HCT116 (cell line): ENCODE data around the gene LPIN1. TPM values are rescaled to one million over a fixed set of nuclear protein-coding genes. Genes with fewer than 3 reads are reported as not detected.

Experiments
- ATAC-seq: fragments of 200-7000 bp; cut with Tn5 transposase; 2 replicates; pipeline ENCODE4 v1.9.1; 2020; ENCODE audit warnings: mild to moderate bottlenecking, moderate library complexity
- BruUV-seq: library from RNA; stranded (reverse); fragments of 400-500 nt; replicated peaks from 2 replicates; lab custom pipeline; 2021; lab: Mats Ljungman, UMichigan
- CTCF ChIA-PET: fragments of 300-600 bp; sonication (Branson Sonifier 250); formaldehyde crosslinking; loops from one replicate; lab custom pipeline; 2021; ENCODE audit warnings: antibody characterized with exemption; lab: Charles Lee
- POLR2A ChIA-PET: fragments of 300-600, 350-600 bp; sonication (Branson Sonifier 250); formaldehyde crosslinking; loops from one replicate; lab custom pipeline; 2021; ENCODE audit warnings: antibody characterized with exemption; lab: Charles Lee
- RAD21 ChIA-PET, 2 experiments: fragments of 300-600 bp; sonication (Branson Sonifier 250); formaldehyde crosslinking; loops; one replicate each; lab custom pipeline; 2023; ENCODE audit warnings: low total read pairs in 2 of 2; ENCODE audit not compliant: uncharacterized antibody in 2 of 2, unreplicated experiment in 2 of 2, low non-redundant PET in 1 of 2; lab: Charles Lee
- DNase-seq: peaks from one replicate; pipeline ENCODE4 v3.0.0-alpha.2; 2010; ENCODE audit warnings: low read depth, low spot score
- H2AFZ ChIP-seq: fragments of 200-600 bp; shearing (Covaris generic), sonication (generic); 2 replicates; pipeline ENCODE4 v1.6.1; 2017; ENCODE audit warnings: low read depth, mixed run types, mixed read lengths, antibody characterized with exemption, low read length; ENCODE audit not compliant: poor library complexity, severe bottlenecking
- H3K27ac ChIP-seq: 2 replicates; pipeline ENCODE4 v1.5.1; 2012; ENCODE audit warnings: low read depth, low read length
- H3K27me3 ChIP-seq: fragments of 200-600 bp; sonication (generic); 2 replicates; pipeline ENCODE4 v1.6.1; 2016; ENCODE audit warnings: mixed run types, low read length, mixed read lengths; ENCODE audit not compliant: insufficient read depth
- H3K36me3 ChIP-seq, 2 experiments: fragments of 200-500 bp in 1 of 2; fragments of 200-600 bp in 1 of 2; sonication (Bioruptor generic) in 1 of 2; sonication (generic) in 1 of 2; 2 replicates each; pipeline versions ENCODE4 v1.5.1 to v1.6.1; 2014 to 2016; ENCODE audit warnings: low read length in 2 of 2, inconsistent platforms in 1 of 2, mixed read lengths in 1 of 2, mixed run types in 1 of 2; ENCODE audit not compliant: insufficient read depth in 2 of 2, control insufficient read depth in 1 of 2
- H3K4me1 ChIP-seq, 2 experiments: fragments of 200-600 bp in 1 of 2; sonication (generic) in 1 of 2; 2 replicates each; pipeline versions ENCODE4 v1.5.1 to v1.6.1; 2012 to 2017; ENCODE audit warnings: low read length in 2 of 2, inconsistent platforms in 1 of 2, mild to moderate bottlenecking in 1 of 2, mixed read lengths in 1 of 2, mixed run types in 1 of 2, moderate library complexity in 1 of 2; ENCODE audit not compliant: insufficient read depth in 2 of 2, control insufficient read depth in 1 of 2
- H3K4me2 ChIP-seq: fragments of 200-600 bp; sonication (generic); 2 replicates; pipeline ENCODE4 v1.6.1; 2017; ENCODE audit warnings: mixed run types, low read length, mixed read lengths
- H3K4me3 ChIP-seq, 2 experiments: fragments of 200-600 bp in 1 of 2; sonication (generic) in 1 of 2; replicated peaks in 1 of 2; 2 replicates each; pipeline ENCODE4 v1.5.1; 2011 to 2016; ENCODE audit warnings: low read length in 2 of 2, control low read depth in 1 of 2, low read depth in 1 of 2, mild to moderate bottlenecking in 1 of 2, mixed read lengths in 1 of 2, mixed run types in 1 of 2
- H3K79me2 ChIP-seq: fragments of 200-600 bp; sonication (generic); 2 replicates; pipeline ENCODE4 v1.6.1; 2017; ENCODE audit warnings: mild to moderate bottlenecking, mixed run types, low read length, moderate library complexity, mixed read lengths; ENCODE audit not compliant: insufficient read depth
- H3K9ac ChIP-seq: fragments of 200-600 bp; sonication (generic); 2 replicates; pipeline ENCODE4 v1.6.1; 2016; ENCODE audit warnings: low read length, mixed read lengths
- H3K9me2 ChIP-seq: fragments of 200-600 bp; sonication (generic), shearing (Covaris generic); 2 replicates; pipeline ENCODE4 v1.6.1; 2017; ENCODE audit warnings: mixed run types, mild to moderate bottlenecking, moderate library complexity; ENCODE audit not compliant: insufficient read depth
- H3K9me3 ChIP-seq, 2 experiments: fragments of 200-500 bp in 1 of 2; fragments of 200-600 bp in 1 of 2; sonication (Bioruptor generic) in 1 of 2; sonication (generic) in 1 of 2; 2 replicates each; pipeline ENCODE4 v1.6.1; 2014 to 2017; ENCODE audit warnings: low read length in 2 of 2, mixed read lengths in 2 of 2, inconsistent platforms in 1 of 2, low read depth in 1 of 2, mild to moderate bottlenecking in 1 of 2, mixed run types in 1 of 2, moderate library complexity in 1 of 2; ENCODE audit not compliant: control insufficient read depth in 1 of 2, insufficient read depth in 1 of 2
- H4K20me1 ChIP-seq: fragments of 200-600 bp; sonication (generic), shearing (Covaris generic); 2 replicates; pipeline ENCODE4 v1.6.1; 2017; ENCODE audit warnings: mixed run types, mild to moderate bottlenecking, moderate library complexity; ENCODE audit not compliant: insufficient read depth
- CBX3 ChIP-seq: IDR thresholded peaks from 2 replicates; pipeline ENCODE4 v1.6.1; 2012; ENCODE audit warnings: low read depth
- CEBPB ChIP-seq: IDR thresholded peaks from 2 replicates; pipeline ENCODE4 v1.6.1; 2012; ENCODE audit warnings: low read depth
- EGR1 ChIP-seq: IDR thresholded peaks from 2 replicates; pipeline ENCODE4 v1.6.1; 2012; ENCODE audit warnings: low read depth
- ELF1 ChIP-seq: IDR thresholded peaks from 2 replicates; pipeline ENCODE4 v1.6.1; 2012; ENCODE audit warnings: low read depth, borderline replicate concordance
- EZH2 ChIP-seq: fragments of 200-600 bp; sonication (generic); IDR thresholded peaks from 2 replicates; pipeline ENCODE4 v1.6.1; 2017; ENCODE audit warnings: antibody characterized with exemption, mixed run types
- EZH2phosphoT487 ChIP-seq: fragments of 200-600 bp; IDR thresholded peaks from 2 replicates; pipeline ENCODE4 v1.6.1; 2018; ENCODE audit warnings: antibody characterized with exemption, borderline replicate concordance
- FOSL1 ChIP-seq: IDR thresholded peaks from 2 replicates; pipeline ENCODE4 v1.6.1; 2012; ENCODE audit warnings: low read depth
- JUND ChIP-seq: IDR thresholded peaks from 2 replicates; pipeline ENCODE4 v1.6.1; 2012
- RAD21 ChIP-seq: IDR thresholded peaks from 2 replicates; pipeline ENCODE4 v1.6.1; 2012; ENCODE audit warnings: low read depth, mild to moderate bottlenecking
- SIN3A ChIP-seq: IDR thresholded peaks from 2 replicates; pipeline ENCODE4 v1.6.1; 2012; ENCODE audit warnings: low read depth
- SP1 ChIP-seq: IDR thresholded peaks from 2 replicates; pipeline ENCODE4 v1.6.1; 2012; ENCODE audit warnings: low read depth
- SRF ChIP-seq: IDR thresholded peaks from 2 replicates; pipeline ENCODE4 v1.6.1; 2012; ENCODE audit warnings: low read depth
- TCF7L2 ChIP-seq: IDR thresholded peaks from 2 replicates; pipeline ENCODE4 v1.7.0; 2011; ENCODE audit warnings: borderline replicate concordance, inconsistent platforms; ENCODE audit not compliant: insufficient read depth, insufficient read length; ENCODE audit errors: extremely low read depth
- YY1 ChIP-seq: IDR thresholded peaks from 2 replicates; pipeline ENCODE4 v1.6.1; 2011; ENCODE audit warnings: low read length, low read depth, moderate library complexity, mild to moderate bottlenecking; ENCODE audit not compliant: insufficient replicate concordance; ENCODE audit errors: extremely low read depth
- ZFX ChIP-seq: fragments of 450-650 bp; IDR thresholded peaks from 2 replicates; pipeline ENCODE4 v1.6.1; 2017
- ZNF274 ChIP-seq: fragments of 200-500 bp; sonication (Bioruptor generic); IDR thresholded peaks from 2 replicates; pipeline ENCODE4 v1.6.1; 2014; ENCODE audit warnings: mild to moderate bottlenecking, low read depth, low read length, inconsistent platforms
- intact Hi-C: fragments of 100-400 bp; cut with micrococcal nuclease; formaldehyde crosslinking; loops from 2 replicates; pipeline ENCODE4 v1.10.0; 2022
- total RNA-seq: library from RNA; stranded (reverse); gene quantifications from one replicate; pipeline ENCODE4 v1.2.1, GENCODE V29; 2021; ENCODE audit not compliant: unreplicated experiment
- TF ChIP-seq, protein P1 (sequence below): IDR thresholded peaks from 2 replicates; pipeline ENCODE4 v1.6.1; 2012; ENCODE audit warnings: low read depth
- TF ChIP-seq, protein P2 (sequence below): IDR thresholded peaks from 2 replicates; pipeline ENCODE4 v1.6.1; 2012
- TF ChIP-seq, protein P3 (sequence below): IDR thresholded peaks from 2 replicates; pipeline ENCODE4 v1.6.1; 2012
- TF ChIP-seq, protein P4 (sequence below), 3 experiments: fragments of 200-600 bp in 1 of 3; sonication (generic) in 1 of 3; IDR thresholded peaks in 2 of 3; conservative IDR thresholded peaks in 1 of 3; 2 replicates each; pipeline ENCODE4 v1.5.1; 2012 to 2017; ENCODE audit warnings: low read depth in 2 of 3, low read length in 2 of 3, antibody characterized with exemption in 1 of 3, borderline replicate concordance in 1 of 3, control low read depth in 1 of 3, mild to moderate bottlenecking in 1 of 3, mixed read lengths in 1 of 3, mixed run types in 1 of 3, moderate library complexity in 1 of 3; ENCODE audit not compliant: insufficient read depth in 1 of 3

LPIN1 gene
- total RNA-seq, 1 experiment from 2014 or later = 16.7 TPM

DNA sequence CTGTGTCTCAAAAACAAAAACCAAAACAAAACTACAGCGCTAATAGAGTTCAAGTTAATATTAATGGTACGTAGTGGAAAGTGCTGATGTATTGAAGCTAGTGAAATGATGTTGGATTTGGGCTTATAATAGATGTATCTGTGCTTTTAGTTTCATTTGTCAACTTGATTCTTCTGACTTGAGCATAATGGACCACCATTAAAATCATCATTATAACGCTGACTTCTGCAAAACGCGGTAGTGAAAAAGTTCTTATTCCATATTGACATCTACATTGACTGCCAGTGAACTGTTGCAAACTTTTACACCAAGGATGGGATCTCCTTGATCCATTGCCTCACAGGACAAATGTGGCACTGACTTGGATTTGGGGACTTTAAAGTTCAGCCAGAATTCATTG lies 85.0 kb downstream of the LPIN1 start:
- ChIA-PET RAD21 (no interaction called here), CTCF (interaction anchor here (1.0 kb wide), 1 partner anchor 1176 kb away, joined by 3 read pairs; no protein-coding TSS in a partner anchor), POLR2A (no interaction called here)
- BruUV-seq = no TSS peak
- DNase-seq (no peak), ATAC-seq (no peak)
- Histone ChIP-seq H3K79me2 (no peaks in the 10 kb centered on the region), H3K4me1 (peaks cover 27 to 31% of the 10 kb centered on the region in 2 experiments), H2AFZ (no peak overlapping the region), H4K20me1 (no peaks in the 10 kb centered on the region), H3K9ac (no peak overlapping the region), H3K27ac (peak overlapping the region; percentile 96), H3K4me3 (no peak overlapping the region), H3K9me2 (no peaks in the 10 kb centered on the region), H3K27me3 (no peaks in the 10 kb centered on the region), H3K36me3 (no peaks in the 10 kb centered on the region), H3K4me2 (no peak overlapping the region), H3K9me3 (no peaks in the 10 kb centered on the region)
- TF ChIP-seq CBX3 = no peak
- TF ChIP-seq RAD21 = no peak
- no peak for TF ChIP-seq SRF
- no peak for TF ChIP-seq SP1
- no peak for TF ChIP-seq SIN3A
- TF ChIP-seq CEBPB = no peak
- no peak for TF ChIP-seq TCF7L2
- TF ChIP-seq, protein P1, sequence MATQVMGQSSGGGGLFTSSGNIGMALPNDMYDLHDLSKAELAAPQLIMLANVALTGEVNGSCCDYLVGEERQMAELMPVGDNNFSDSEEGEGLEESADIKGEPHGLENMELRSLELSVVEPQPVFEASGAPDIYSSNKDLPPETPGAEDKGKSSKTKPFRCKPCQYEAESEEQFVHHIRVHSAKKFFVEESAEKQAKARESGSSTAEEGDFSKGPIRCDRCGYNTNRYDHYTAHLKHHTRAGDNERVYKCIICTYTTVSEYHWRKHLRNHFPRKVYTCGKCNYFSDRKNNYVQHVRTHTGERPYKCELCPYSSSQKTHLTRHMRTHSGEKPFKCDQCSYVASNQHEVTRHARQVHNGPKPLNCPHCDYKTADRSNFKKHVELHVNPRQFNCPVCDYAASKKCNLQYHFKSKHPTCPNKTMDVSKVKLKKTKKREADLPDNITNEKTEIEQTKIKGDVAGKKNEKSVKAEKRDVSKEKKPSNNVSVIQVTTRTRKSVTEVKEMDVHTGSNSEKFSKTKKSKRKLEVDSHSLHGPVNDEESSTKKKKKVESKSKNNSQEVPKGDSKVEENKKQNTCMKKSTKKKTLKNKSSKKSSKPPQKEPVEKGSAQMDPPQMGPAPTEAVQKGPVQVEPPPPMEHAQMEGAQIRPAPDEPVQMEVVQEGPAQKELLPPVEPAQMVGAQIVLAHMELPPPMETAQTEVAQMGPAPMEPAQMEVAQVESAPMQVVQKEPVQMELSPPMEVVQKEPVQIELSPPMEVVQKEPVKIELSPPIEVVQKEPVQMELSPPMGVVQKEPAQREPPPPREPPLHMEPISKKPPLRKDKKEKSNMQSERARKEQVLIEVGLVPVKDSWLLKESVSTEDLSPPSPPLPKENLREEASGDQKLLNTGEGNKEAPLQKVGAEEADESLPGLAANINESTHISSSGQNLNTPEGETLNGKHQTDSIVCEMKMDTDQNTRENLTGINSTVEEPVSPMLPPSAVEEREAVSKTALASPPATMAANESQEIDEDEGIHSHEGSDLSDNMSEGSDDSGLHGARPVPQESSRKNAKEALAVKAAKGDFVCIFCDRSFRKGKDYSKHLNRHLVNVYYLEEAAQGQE = no peak
- TF ChIP-seq ELF1 = no peak
- no peak for TF ChIP-seq ZFX
- TF ChIP-seq, protein P2, sequence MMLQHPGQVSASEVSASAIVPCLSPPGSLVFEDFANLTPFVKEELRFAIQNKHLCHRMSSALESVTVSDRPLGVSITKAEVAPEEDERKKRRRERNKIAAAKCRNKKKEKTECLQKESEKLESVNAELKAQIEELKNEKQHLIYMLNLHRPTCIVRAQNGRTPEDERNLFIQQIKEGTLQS = no peak
- no peak for TF ChIP-seq EZH2
- TF ChIP-seq EGR1 = no peak
- TF ChIP-seq, protein P3, sequence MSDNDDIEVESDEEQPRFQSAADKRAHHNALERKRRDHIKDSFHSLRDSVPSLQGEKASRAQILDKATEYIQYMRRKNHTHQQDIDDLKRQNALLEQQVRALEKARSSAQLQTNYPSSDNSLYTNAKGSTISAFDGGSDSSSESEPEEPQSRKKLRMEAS = no peak
- TF ChIP-seq JUND = no peak
- TF ChIP-seq, protein P4, sequence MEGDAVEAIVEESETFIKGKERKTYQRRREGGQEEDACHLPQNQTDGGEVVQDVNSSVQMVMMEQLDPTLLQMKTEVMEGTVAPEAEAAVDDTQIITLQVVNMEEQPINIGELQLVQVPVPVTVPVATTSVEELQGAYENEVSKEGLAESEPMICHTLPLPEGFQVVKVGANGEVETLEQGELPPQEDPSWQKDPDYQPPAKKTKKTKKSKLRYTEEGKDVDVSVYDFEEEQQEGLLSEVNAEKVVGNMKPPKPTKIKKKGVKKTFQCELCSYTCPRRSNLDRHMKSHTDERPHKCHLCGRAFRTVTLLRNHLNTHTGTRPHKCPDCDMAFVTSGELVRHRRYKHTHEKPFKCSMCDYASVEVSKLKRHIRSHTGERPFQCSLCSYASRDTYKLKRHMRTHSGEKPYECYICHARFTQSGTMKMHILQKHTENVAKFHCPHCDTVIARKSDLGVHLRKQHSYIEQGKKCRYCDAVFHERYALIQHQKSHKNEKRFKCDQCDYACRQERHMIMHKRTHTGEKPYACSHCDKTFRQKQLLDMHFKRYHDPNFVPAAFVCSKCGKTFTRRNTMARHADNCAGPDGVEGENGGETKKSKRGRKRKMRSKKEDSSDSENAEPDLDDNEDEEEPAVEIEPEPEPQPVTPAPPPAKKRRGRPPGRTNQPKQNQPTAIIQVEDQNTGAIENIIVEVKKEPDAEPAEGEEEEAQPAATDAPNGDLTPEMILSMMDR (IDR thresholded peaks at IDR 0.05 in 2 of 3, conservative IDR thresholded peaks at IDR 0.05 in 1 of 3; ENCODE audit: borderline replicate concordance in 1 of 3, insufficient read depth in 1 of 3, low read depth in 2 of 3, low read length in 2 of 3) = no peak
- no peak for TF ChIP-seq EZH2phosphoT487
- no peak for TF ChIP-seq ZNF274
- no peak for TF ChIP-seq YY1
- TF ChIP-seq FOSL1 = no peak
- intact Hi-C loops = loop anchor here (10.0 kb wide), 1 partner anchor 343 kb away; no protein-coding TSS in a partner anchor
